ENCODE data around the gene IFNG-AS1.

The IFNG-AS1 gene

DNA sequence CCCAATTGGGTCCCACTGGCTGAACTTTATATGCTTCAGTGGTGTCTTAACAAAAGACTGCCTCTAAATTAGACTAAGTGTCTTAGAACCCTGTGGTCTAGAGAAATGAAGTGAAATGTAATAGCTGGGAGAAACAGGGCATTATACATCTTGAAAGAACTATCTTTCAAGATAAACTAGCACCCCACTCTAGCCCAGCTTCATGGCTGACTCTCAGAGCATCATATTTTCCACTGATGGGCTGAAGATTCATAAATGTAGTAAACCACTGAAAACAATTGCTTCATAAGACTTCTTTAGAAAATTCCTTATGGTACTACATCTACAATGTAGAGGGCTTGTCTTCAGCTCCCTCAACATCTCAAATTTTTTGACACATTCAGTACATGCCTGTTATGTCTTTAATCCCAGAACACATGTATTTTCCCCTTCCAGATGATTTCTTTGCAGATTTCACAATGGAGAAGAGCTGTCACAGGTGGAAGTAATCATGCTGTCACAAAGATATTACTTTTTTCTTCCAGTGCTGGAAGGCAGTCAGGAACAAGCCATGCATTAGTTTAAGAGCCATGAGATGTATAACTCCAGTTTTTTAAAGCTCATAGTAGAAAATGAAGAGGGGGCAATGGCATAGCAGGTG is 48.5 kb downstream of the IFNG-AS1 start:
- H3K4me2 ChIP-seq (ENCODE audit: insufficient read depth, low read length, poor library complexity, severe bottlenecking) = no peak overlapping the region
- H3K14ac ChIP-seq (ENCODE audit: low read length) = no peak overlapping the region
- no peak overlapping the region for H3K4ac ChIP-seq (ENCODE audit: low read length)
- no peak overlapping the region for H3K27ac ChIP-seq (replicated peaks; ENCODE audit: low read length)
- H3K27me3 ChIP-seq (ENCODE audit: control insufficient read depth in 3 of 3, insufficient read depth in 3 of 3, low read depth in 1 of 3, low read length in 3 of 3) = no peaks in the 10 kb centered on the region
- no peak overlapping the region for H4K8ac ChIP-seq (ENCODE audit: low read depth, low read length)
- H3K9ac ChIP-seq (ENCODE audit: low read depth, low read length, poor library complexity) = no peak overlapping the region
- no peak overlapping the region for H4K91ac ChIP-seq (ENCODE audit: low read depth, low read length, poor library complexity)
- H2BK15ac ChIP-seq (ENCODE audit: low read length) = no peak overlapping the region
- H2AFZ ChIP-seq (ENCODE audit: low read length) = no peak overlapping the region
- H3K23ac ChIP-seq (ENCODE audit: low read depth, low read length, poor library complexity) = no peak overlapping the region
- no peak for DNase-seq (ENCODE audit: low spot score)
- H2BK120ac ChIP-seq (ENCODE audit: low read depth, low read length) = no peak overlapping the region
- no peaks in the 10 kb centered on the region for H3K4me1 ChIP-seq (ENCODE audit: control insufficient read depth in 2 of 2, insufficient read depth in 1 of 2, low read depth in 1 of 2, low read length in 2 of 2)
- no peaks in the 10 kb centered on the region for H3K36me3 ChIP-seq (replicated peaks in 1 of 2; ENCODE audit: control insufficient read depth in 2 of 2, insufficient read depth in 2 of 2, low read length in 2 of 2)
- no peaks in the 10 kb centered on the region for H3K9me3 ChIP-seq (replicated peaks in 1 of 2; ENCODE audit: control insufficient read depth in 2 of 2, insufficient read depth in 1 of 2, low read depth in 1 of 2, low read length in 2 of 2)
- no peak overlapping the region for H3K4me3 ChIP-seq (ENCODE audit: low read length in 2 of 2)
- no peak overlapping the region for H2AK5ac ChIP-seq (ENCODE audit: low read depth, low read length)
- no peak overlapping the region for H2BK5ac ChIP-seq (ENCODE audit: low read length)
- H2BK12ac ChIP-seq (ENCODE audit: low read length) = no peak overlapping the region
- H3K18ac ChIP-seq (ENCODE audit: low read length) = no peak overlapping the region
- H3K79me1 ChIP-seq (ENCODE audit: low read depth, low read length) = no peaks in the 10 kb centered on the region

DNA sequence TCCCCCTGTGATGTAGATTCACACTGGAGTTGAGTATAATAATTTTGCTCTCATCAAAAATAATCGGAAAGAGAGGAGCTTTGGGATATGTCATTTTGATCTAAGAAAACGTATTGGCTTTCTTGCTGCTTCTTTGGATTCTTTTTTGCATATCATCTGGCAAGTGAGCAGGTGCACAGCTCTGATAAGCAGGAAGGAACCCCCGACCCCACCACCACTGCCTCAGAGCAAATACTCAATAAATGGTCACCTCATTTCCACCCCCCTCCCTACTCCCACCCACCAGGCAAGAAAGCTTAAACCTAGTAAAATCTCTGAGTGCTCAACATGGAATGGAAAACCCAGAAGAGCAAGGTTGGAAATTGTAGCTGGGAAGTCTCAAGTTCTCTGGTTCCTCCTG is 49.4 kb downstream of the IFNG-AS1 start:
- no peak overlapping the region for H3K4ac ChIP-seq (ENCODE audit: low read length)
- no peak overlapping the region for H2BK15ac ChIP-seq (ENCODE audit: low read length)
- no peak for DNase-seq (ENCODE audit: low spot score)
- no peaks in the 10 kb centered on the region for H3K4me1 ChIP-seq (ENCODE audit: control insufficient read depth in 2 of 2, insufficient read depth in 1 of 2, low read depth in 1 of 2, low read length in 2 of 2)
- no peaks in the 10 kb centered on the region for H3K79me1 ChIP-seq (ENCODE audit: low read depth, low read length)
- H2BK12ac ChIP-seq (ENCODE audit: low read length) = no peak overlapping the region
- H3K27me3 ChIP-seq (ENCODE audit: control insufficient read depth in 3 of 3, insufficient read depth in 3 of 3, low read depth in 1 of 3, low read length in 3 of 3) = no peaks in the 10 kb centered on the region
- no peaks in the 10 kb centered on the region for H3K9me3 ChIP-seq (replicated peaks in 1 of 2; ENCODE audit: control insufficient read depth in 2 of 2, insufficient read depth in 1 of 2, low read depth in 1 of 2, low read length in 2 of 2)
- H4K8ac ChIP-seq (ENCODE audit: low read depth, low read length) = no peak overlapping the region
- no peak overlapping the region for H2AFZ ChIP-seq (ENCODE audit: low read length)
- H4K91ac ChIP-seq (ENCODE audit: low read depth, low read length, poor library complexity) = no peak overlapping the region
- H3K36me3 ChIP-seq (replicated peaks in 1 of 2; ENCODE audit: control insufficient read depth in 2 of 2, insufficient read depth in 2 of 2, low read length in 2 of 2) = no peaks in the 10 kb centered on the region
- no peak overlapping the region for H3K4me3 ChIP-seq (ENCODE audit: low read length in 2 of 2)
- H3K23ac ChIP-seq (ENCODE audit: low read depth, low read length, poor library complexity) = no peak overlapping the region
- H3K9ac ChIP-seq (ENCODE audit: low read depth, low read length, poor library complexity) = no peak overlapping the region
- no peak overlapping the region for H2AK5ac ChIP-seq (ENCODE audit: low read depth, low read length)
- H3K27ac ChIP-seq (replicated peaks; ENCODE audit: low read length) = no peak overlapping the region
- H3K18ac ChIP-seq (ENCODE audit: low read length) = no peak overlapping the region
- H3K4me2 ChIP-seq (ENCODE audit: insufficient read depth, low read length, poor library complexity, severe bottlenecking) = no peak overlapping the region
- no peak overlapping the region for H2BK5ac ChIP-seq (ENCODE audit: low read length)
- H3K14ac ChIP-seq (ENCODE audit: low read length) = no peak overlapping the region
- no CpG with 5 or more reads among the region's 3 CpGs for WGBS, 2 donors (ENCODE audit: extremely low coverage in 2 of 2, insufficient read length in 2 of 2, insufficient replicate concordance in 1 of 2)
- H2BK120ac ChIP-seq (ENCODE audit: low read depth, low read length) = no peak overlapping the region

DNA sequence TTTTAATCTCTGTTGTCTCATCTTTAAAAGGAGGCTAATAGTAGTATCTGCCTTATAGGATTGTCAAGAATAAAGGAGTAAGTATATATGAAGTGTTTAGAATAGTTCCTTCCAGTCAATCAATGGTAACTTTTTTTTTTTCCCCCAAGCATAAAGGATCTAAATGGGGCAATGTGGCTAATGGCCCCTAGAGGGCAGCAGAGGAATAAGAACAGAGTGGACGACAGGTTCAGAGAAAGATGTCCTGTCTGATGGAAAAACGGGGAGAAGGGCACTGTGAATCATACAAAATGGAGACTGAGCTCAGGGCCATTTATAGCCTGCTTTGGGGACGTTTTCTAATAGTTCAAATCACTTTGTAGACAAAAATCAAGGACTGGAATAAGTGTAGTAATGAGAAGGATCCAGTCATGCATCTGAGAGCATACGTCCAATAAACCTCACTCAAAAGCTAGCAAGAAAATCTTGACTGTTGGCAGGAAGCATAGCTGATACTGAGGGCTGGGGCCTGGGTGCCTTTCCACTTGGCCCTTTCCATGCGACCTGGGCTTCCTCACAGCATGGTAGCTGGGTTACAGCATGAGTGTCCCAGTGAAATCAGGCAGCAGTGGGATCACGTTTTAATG is 51.3 kb downstream of the IFNG-AS1 start:
- Histone ChIP-seq H3K4me1 (ENCODE audit: control insufficient read depth in 2 of 2, insufficient read depth in 1 of 2, low read depth in 1 of 2, low read length in 2 of 2) (no peaks in the 10 kb centered on the region), H3K4me2 (ENCODE audit: insufficient read depth, low read length, poor library complexity, severe bottlenecking) (no peak overlapping the region), H2BK15ac (ENCODE audit: low read length) (no peak overlapping the region), H3K9me3 (replicated peaks in 1 of 2; ENCODE audit: control insufficient read depth in 2 of 2, insufficient read depth in 1 of 2, low read depth in 1 of 2, low read length in 2 of 2) (no peaks in the 10 kb centered on the region), H3K27me3 (ENCODE audit: control insufficient read depth in 3 of 3, insufficient read depth in 3 of 3, low read depth in 1 of 3, low read length in 3 of 3) (no peaks in the 10 kb centered on the region), H4K91ac (ENCODE audit: low read depth, low read length, poor library complexity) (no peak overlapping the region), H3K9ac (ENCODE audit: low read depth, low read length, poor library complexity) (no peak overlapping the region), H2BK120ac (ENCODE audit: low read depth, low read length) (no peak overlapping the region), H3K79me1 (ENCODE audit: low read depth, low read length) (no peaks in the 10 kb centered on the region), H3K4ac (ENCODE audit: low read length) (no peak overlapping the region), H2BK5ac (ENCODE audit: low read length) (no peak overlapping the region), H2BK12ac (ENCODE audit: low read length) (no peak overlapping the region), H3K23ac (ENCODE audit: low read depth, low read length, poor library complexity) (no peak overlapping the region), H3K14ac (ENCODE audit: low read length) (no peak overlapping the region), H2AFZ (ENCODE audit: low read length) (peak overlapping the region; percentile 74), H3K4me3 (ENCODE audit: low read length in 2 of 2) (no peak overlapping the region), H3K18ac (ENCODE audit: low read length) (no peak overlapping the region), H2AK5ac (ENCODE audit: low read depth, low read length) (no peak overlapping the region), H3K27ac (replicated peaks; ENCODE audit: low read length) (no peak overlapping the region), H3K36me3 (replicated peaks in 1 of 2; ENCODE audit: control insufficient read depth in 2 of 2, insufficient read depth in 2 of 2, low read length in 2 of 2) (no peaks in the 10 kb centered on the region), H4K8ac (ENCODE audit: low read depth, low read length) (no peak overlapping the region)
- WGBS, 2 donors (ENCODE audit: extremely low coverage in 2 of 2, insufficient read length in 2 of 2, insufficient replicate concordance in 1 of 2) = no CpG with 5 or more reads among the region's 6 CpGs
- peak; percentile 80 for DNase-seq (ENCODE audit: low spot score)

- H3K27ac ChIP-seq (replicated peaks; ENCODE audit: low read length) = no peak overlapping the region
Observed at GRCh38 chr12:68042212-68042699, 53.0 kb downstream of the IFNG-AS1 start.

More at GRCh38 chr12:68042212-68042699, 53.0 kb downstream of the IFNG-AS1 start:
- H2BK15ac ChIP-seq (ENCODE audit: low read length) = no peak overlapping the region
- H3K27me3 ChIP-seq (ENCODE audit: control insufficient read depth in 3 of 3, insufficient read depth in 3 of 3, low read depth in 1 of 3, low read length in 3 of 3) = no peaks in the 10 kb centered on the region
- no peak for DNase-seq (ENCODE audit: low spot score)
- no peaks in the 10 kb centered on the region for H3K9me3 ChIP-seq (replicated peaks in 1 of 2; ENCODE audit: control insufficient read depth in 2 of 2, insufficient read depth in 1 of 2, low read depth in 1 of 2, low read length in 2 of 2)
- H2BK5ac ChIP-seq (ENCODE audit: low read length) = no peak overlapping the region
- WGBS, 2 donors (ENCODE audit: extremely low coverage in 2 of 2, insufficient read length in 2 of 2, insufficient replicate concordance in 1 of 2) = no CpG with 5 or more reads among the region's 6 CpGs
- peak overlapping the region; percentile 32 for H4K91ac ChIP-seq (ENCODE audit: low read depth, low read length, poor library complexity)
- no peak overlapping the region for H3K18ac ChIP-seq (ENCODE audit: low read length)
- no peaks in the 10 kb centered on the region for H3K79me1 ChIP-seq (ENCODE audit: low read depth, low read length)
- H3K36me3 ChIP-seq (replicated peaks in 1 of 2; ENCODE audit: control insufficient read depth in 2 of 2, insufficient read depth in 2 of 2, low read length in 2 of 2) = no peaks in the 10 kb centered on the region
- H3K4ac ChIP-seq (ENCODE audit: low read length) = no peak overlapping the region
- no peak overlapping the region for H2BK12ac ChIP-seq (ENCODE audit: low read length)
- H2AFZ ChIP-seq (ENCODE audit: low read length) = peak overlapping the region; percentile 68
- H3K9ac ChIP-seq (ENCODE audit: low read depth, low read length, poor library complexity) = no peak overlapping the region
- H3K4me1 ChIP-seq (ENCODE audit: control insufficient read depth in 2 of 2, insufficient read depth in 1 of 2, low read depth in 1 of 2, low read length in 2 of 2) = no peaks in the 10 kb centered on the region
- no peak overlapping the region for H3K23ac ChIP-seq (ENCODE audit: low read depth, low read length, poor library complexity)
- H4K8ac ChIP-seq (ENCODE audit: low read depth, low read length) = no peak overlapping the region
- H2BK120ac ChIP-seq (ENCODE audit: low read depth, low read length) = no peak overlapping the region
- H2AK5ac ChIP-seq (ENCODE audit: low read depth, low read length) = no peak overlapping the region
- no peak overlapping the region for H3K14ac ChIP-seq (ENCODE audit: low read length)
- no peak overlapping the region for H3K4me2 ChIP-seq (ENCODE audit: insufficient read depth, low read length, poor library complexity, severe bottlenecking)
- no peak overlapping the region for H3K4me3 ChIP-seq (ENCODE audit: low read length in 2 of 2)
